ENCODE data around the gene FAXDC2. TPM values are rescaled to one million over a fixed set of nuclear protein-coding genes. Genes with fewer than 3 reads are reported as not detected.
A peak's percentile ranks its signal among the peaks of the same experiment; 100 is the strongest.

FAXDC2 gene, protein sequence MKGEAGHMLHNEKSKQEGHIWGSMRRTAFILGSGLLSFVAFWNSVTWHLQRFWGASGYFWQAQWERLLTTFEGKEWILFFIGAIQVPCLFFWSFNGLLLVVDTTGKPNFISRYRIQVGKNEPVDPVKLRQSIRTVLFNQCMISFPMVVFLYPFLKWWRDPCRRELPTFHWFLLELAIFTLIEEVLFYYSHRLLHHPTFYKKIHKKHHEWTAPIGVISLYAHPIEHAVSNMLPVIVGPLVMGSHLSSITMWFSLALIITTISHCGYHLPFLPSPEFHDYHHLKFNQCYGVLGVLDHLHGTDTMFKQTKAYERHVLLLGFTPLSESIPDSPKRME
- 0.44 and 0.76 TPM in 2 replicates for total RNA-seq (2012; rRNA removed)

DNA sequence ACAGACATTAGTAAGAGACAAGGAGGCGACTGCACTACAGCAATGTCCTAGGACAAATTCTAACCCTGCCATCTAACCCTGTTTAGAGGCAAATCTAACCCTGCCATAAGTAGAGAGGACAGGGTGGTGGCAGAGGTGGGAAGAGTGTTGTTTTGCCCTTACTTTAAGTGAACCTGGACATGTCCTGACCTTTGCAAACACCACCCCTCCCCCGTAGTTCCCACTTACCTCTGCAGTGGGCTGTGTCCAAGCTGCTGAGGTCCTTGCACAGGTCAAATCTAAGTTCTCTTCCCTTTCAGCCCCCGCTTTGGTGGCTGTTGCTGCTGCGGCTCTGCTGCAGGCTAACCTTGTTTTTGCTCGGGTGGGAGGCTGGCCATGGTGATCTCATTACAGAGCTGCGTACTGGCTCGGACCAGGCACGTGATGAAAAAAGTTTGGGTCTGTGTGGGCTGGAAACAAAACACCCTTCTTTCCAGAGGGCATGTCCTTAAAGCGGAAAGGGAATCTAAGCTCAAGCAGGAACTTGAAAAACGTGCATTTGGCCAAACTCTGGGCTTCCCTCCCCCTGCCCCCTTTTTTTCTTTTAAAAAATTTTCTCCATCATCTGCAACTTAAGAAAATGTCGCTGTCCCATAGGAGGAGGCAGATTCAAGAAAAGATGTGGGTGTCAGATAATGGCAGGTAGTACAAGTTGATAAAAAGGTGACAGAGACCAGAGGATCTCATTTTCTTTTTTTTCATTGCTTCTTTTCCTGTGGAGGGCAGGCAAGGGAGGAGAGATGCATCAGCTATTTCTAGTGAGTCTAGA lies at the start of gene FAXDC2:
Gene FAXDC2 (minus strand): TSS at position 349 of the 808 bp plus-strand sequence. CDS start 12,425 bp downstream, outside the sequence.
- peak within 1 kb of the TSS; percentile 63 for H3K9ac ChIP-seq (ENCODE audit: low read depth, low read length)

DNA sequence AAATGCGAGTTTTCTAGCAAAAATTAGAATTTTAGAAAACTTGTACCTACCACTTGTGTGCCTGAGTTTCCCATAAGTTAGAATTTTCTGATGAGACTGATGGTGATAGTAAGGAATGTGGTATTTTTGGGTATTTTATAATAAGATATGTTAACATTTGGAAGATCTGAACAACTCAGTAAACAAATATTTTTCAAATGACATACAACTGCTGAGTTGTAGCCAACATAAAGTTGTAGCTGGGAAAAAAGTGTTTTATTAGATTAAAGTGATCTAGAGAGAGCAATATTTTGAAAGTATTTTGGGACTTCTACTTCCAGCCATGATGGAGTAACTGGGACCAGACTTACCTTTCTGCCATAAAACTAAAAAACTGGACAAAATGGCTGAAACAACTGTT lies 49.7 kb upstream of the FAXDC2 start:
- H3K9me3 ChIP-seq (replicated peaks; ENCODE audit: low read length), result no peaks in the 10 kb centered on the region
- peaks cover 71% of the 10 kb centered on the region for H3K36me3 ChIP-seq (ENCODE audit: insufficient read depth, low read length)
- no peak overlapping the region for H3K4me2 ChIP-seq (ENCODE audit: low read length)
- H3K4me3 ChIP-seq (ENCODE audit: low read length), result no peak overlapping the region
- no peaks in the 10 kb centered on the region for H3K27me3 ChIP-seq (ENCODE audit: control insufficient read depth, insufficient read depth, low read length)
- H3K9ac ChIP-seq (ENCODE audit: low read depth, low read length), result no peak overlapping the region
- H3K4me1 ChIP-seq (ENCODE audit: control insufficient read depth, insufficient read depth, low read length), result peaks cover 28% of the 10 kb centered on the region

More for the DNA sequence above, at the start of gene FAXDC2:
- Histone ChIP-seq H3K9me3 (replicated peaks; ENCODE audit: low read length) (no peaks in the 10 kb centered on the region), H3K27me3 (ENCODE audit: control insufficient read depth, insufficient read depth, low read length) (no peaks in the 10 kb centered on the region), H3K4me2 (ENCODE audit: low read length) (peak within 1 kb of the TSS; percentile 88), H3K36me3 (ENCODE audit: insufficient read depth, low read length) (no peaks in the 10 kb centered on the region), H3K4me3 (ENCODE audit: low read length) (peak within 1 kb of the TSS; percentile 72), H3K4me1 (ENCODE audit: control insufficient read depth, insufficient read depth, low read length) (peaks cover 18% of the 10 kb centered on the region)

DNA sequence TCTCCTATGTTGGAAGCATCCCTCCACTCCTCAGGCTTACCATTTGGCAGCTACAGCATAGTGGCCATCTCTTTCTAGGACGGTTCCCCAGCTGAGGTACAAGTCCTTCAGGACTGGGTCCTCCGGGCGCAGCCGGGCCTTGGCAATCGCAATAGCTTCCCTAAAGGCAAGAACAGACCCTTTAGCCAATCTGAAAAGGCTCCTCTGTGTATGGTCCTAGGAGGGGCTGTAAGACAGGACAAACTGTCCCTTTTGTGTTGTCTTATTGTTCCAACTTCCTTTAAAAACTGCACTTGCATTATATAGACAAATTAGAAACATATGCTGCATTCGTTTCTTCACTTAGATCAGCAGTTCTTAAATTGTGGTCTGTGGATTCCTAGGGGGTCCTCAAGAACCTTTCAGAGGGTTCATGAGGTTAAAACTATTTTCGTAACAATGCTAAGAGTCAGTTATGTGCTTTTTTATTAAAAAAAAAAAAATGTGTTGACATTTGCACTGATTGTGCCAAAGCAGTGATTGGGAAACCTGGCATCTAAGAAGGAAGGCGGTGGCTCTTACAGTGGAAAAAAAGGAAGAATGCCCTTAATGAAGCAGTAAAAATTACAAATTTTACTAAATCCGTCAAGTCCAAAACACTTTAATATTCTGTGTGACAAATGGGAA lies 48.9 kb upstream of the FAXDC2 start:
- Histone ChIP-seq H3K4me1 (ENCODE audit: control insufficient read depth, insufficient read depth, low read length) (peaks cover 28% of the 10 kb centered on the region), H3K9ac (ENCODE audit: low read depth, low read length) (no peak overlapping the region), H3K27me3 (ENCODE audit: control insufficient read depth, insufficient read depth, low read length) (no peaks in the 10 kb centered on the region), H3K4me3 (ENCODE audit: low read length) (no peak overlapping the region), H3K4me2 (ENCODE audit: low read length) (no peak overlapping the region), H3K9me3 (replicated peaks; ENCODE audit: low read length) (no peaks in the 10 kb centered on the region), H3K36me3 (ENCODE audit: insufficient read depth, low read length) (peaks cover 67% of the 10 kb centered on the region)

DNA sequence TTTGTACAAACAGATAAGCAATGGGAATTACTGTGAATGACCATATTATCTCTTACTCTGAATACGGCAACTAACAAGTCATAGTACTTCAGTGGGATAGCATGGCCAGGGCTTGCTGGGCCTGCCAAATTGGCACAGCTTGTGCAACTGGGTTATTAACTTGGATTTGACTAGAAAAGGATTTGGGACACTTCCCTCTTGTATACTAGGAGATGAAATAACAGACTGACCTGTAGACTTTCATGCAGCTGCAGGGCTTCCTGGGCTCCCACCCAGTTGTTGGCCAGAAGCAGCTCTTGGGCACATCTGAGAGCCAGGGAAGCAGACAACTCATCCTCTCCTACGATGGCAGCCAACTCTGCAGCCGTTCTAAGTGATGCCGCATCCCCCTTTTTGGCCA lies 47.8 kb upstream of the FAXDC2 start:
- Histone ChIP-seq H3K9me3 (replicated peaks; ENCODE audit: low read length) (no peaks in the 10 kb centered on the region), H3K9ac (ENCODE audit: low read depth, low read length) (no peak overlapping the region), H3K27me3 (ENCODE audit: control insufficient read depth, insufficient read depth, low read length) (no peaks in the 10 kb centered on the region), H3K4me1 (ENCODE audit: control insufficient read depth, insufficient read depth, low read length) (peaks cover 28% of the 10 kb centered on the region), H3K4me2 (ENCODE audit: low read length) (no peak overlapping the region), H3K36me3 (ENCODE audit: insufficient read depth, low read length) (peaks cover 68% of the 10 kb centered on the region), H3K4me3 (ENCODE audit: low read length) (no peak overlapping the region)

DNA sequence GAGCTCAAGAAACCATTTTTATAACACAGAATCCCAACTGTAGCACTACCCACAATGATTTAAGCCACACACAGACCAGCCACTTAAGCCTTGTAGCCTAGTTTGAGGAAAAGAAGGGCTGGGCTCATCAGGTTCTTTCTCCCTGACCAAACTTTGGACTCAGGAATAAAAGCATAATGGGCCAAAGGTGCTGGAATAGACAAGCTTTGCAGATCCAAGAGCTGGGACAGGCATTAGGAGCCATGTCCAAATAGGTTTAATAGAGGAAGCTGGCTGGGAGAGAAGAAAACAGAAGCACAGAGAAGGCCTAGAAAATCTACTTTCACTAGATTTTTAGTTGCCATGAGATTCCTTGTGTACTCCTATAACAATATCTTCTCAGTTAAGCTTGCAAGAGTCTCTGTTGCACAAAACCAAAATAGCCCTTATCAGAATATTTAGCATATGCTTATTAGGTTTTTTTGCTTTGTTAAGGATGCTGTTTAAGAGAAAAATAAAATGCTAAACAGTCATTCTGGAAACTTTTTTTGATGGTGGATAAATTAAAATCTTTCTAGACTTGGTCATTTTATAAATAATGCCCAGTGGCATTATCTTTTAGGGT lies 46.3 kb upstream of the FAXDC2 start:
- H3K36me3 ChIP-seq (ENCODE audit: insufficient read depth, low read length), result peaks cover 64% of the 10 kb centered on the region
- H3K9ac ChIP-seq (ENCODE audit: low read depth, low read length), result no peak overlapping the region
- H3K27me3 ChIP-seq (ENCODE audit: control insufficient read depth, insufficient read depth, low read length), result no peaks in the 10 kb centered on the region
- H3K4me1 ChIP-seq (ENCODE audit: control insufficient read depth, insufficient read depth, low read length), result peaks cover 23% of the 10 kb centered on the region
- no peak overlapping the region for H3K4me2 ChIP-seq (ENCODE audit: low read length)
- H3K9me3 ChIP-seq (replicated peaks; ENCODE audit: low read length), result no peaks in the 10 kb centered on the region
- H3K4me3 ChIP-seq (ENCODE audit: low read length), result no peak overlapping the region

DNA sequence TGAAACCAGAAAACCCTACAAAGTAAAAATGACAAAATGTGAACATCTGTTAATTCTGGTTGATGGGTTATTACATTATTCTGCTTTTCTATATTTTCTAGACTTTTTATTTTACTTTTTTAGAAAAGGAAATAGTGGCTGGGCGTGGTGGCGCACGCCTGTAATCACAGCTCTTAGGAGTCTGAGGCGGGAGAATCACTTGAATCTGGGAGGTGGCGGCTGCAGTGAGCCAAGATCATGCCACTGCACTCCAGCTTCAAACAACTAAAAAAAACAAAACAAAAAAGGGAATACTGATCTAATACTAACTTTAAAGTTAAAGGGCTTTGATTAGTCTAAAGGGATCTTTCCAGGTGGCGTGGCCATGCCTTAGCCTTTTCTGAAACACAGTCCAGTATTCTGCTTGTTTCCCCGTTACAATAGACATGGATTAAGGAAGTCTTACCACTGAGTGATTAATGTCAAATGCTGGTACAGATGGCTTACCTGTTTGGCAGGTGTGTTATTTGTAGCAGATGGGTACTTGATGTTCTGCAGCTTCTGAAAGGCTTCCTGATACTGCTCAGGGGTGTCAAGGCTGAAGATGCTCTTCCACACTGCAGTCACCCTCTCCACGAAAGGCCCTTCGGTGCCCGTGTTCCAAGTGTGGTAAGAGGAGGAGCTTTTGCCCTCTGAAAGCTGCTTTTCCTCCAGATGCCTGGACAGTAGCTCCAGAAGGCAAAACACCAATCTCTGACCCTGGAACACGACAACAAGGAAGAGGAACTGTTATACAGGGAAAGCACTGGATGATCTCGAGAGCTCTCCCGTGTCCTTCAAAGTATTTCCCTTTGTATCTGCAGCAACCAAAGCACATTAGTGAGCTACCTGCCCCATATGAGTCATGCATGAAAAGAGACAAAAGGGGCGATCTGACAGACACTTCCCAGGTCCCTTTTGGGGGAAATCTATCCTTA lies 45.5 kb upstream of the FAXDC2 start:
- peaks cover 67% of the 10 kb centered on the region for H3K36me3 ChIP-seq (ENCODE audit: insufficient read depth, low read length)
- no peak overlapping the region for H3K4me2 ChIP-seq (ENCODE audit: low read length)
- peaks cover 15% of the 10 kb centered on the region for H3K4me1 ChIP-seq (ENCODE audit: control insufficient read depth, insufficient read depth, low read length)
- no peak overlapping the region for H3K9ac ChIP-seq (ENCODE audit: low read depth, low read length)
- no peak overlapping the region for H3K4me3 ChIP-seq (ENCODE audit: low read length)
- H3K9me3 ChIP-seq (replicated peaks; ENCODE audit: low read length), result no peaks in the 10 kb centered on the region
- H3K27me3 ChIP-seq (ENCODE audit: control insufficient read depth, insufficient read depth, low read length), result no peaks in the 10 kb centered on the region

DNA sequence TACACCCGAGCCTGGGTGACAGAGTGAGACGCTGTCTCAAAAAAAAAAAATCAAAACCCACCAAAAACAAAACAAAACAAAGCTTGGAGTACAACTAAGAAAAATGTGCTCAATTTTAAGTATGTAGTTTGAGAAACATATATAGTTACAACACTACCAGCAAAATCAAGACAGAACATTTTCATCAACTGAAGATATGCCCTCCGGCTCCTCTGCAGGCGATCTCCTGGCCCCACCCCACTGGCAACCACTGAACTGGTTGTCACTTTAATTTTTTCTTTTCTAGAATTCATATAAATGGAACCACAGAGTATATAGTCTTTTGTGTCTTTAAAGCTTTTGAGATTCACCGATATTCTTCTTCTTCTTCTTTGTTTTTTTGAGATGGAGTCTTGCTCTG lies 43.0 kb upstream of the FAXDC2 start:
- peaks cover 60% of the 10 kb centered on the region for H3K36me3 ChIP-seq (ENCODE audit: insufficient read depth, low read length)
- H3K9me3 ChIP-seq (replicated peaks; ENCODE audit: low read length), result no peaks in the 10 kb centered on the region

DNA sequence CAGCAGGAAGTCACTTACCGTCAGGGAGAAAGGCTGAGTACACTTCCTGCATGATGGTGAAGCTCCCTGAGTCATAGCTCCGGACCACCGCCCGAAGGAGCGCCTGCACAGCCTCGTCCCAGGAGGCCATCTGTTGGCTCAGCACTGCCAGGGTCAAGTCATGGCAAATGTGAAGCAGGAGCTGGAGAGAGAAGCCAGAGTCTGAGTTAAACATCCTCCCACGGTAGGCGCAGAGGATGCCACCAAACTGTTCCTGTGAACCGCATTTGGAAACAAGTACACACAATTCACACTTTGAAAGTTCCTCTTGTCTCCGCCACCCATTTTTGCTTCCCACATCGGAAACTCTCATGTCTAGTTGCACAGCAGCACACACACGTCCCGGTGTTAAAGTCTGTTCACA lies 42.0 kb upstream of the FAXDC2 start:
- H3K4me1 ChIP-seq (ENCODE audit: control insufficient read depth, insufficient read depth, low read length), result no peaks in the 10 kb centered on the region
- no peaks in the 10 kb centered on the region for H3K27me3 ChIP-seq (ENCODE audit: control insufficient read depth, insufficient read depth, low read length)
- no peak overlapping the region for H3K4me2 ChIP-seq (ENCODE audit: low read length)
- H3K9me3 ChIP-seq (replicated peaks; ENCODE audit: low read length), result no peaks in the 10 kb centered on the region
- no peak overlapping the region for H3K4me3 ChIP-seq (ENCODE audit: low read length)
- H3K9ac ChIP-seq (ENCODE audit: low read depth, low read length), result no peak overlapping the region
- H3K36me3 ChIP-seq (ENCODE audit: insufficient read depth, low read length), result peaks cover 63% of the 10 kb centered on the region

More for the DNA sequence above, 43.0 kb upstream of the FAXDC2 start:
- Histone ChIP-seq H3K27me3 (ENCODE audit: control insufficient read depth, insufficient read depth, low read length) (no peaks in the 10 kb centered on the region), H3K4me3 (ENCODE audit: low read length) (no peak overlapping the region), H3K9ac (ENCODE audit: low read depth, low read length) (no peak overlapping the region), H3K4me1 (ENCODE audit: control insufficient read depth, insufficient read depth, low read length) (no peaks in the 10 kb centered on the region), H3K4me2 (ENCODE audit: low read length) (no peak overlapping the region)

DNA sequence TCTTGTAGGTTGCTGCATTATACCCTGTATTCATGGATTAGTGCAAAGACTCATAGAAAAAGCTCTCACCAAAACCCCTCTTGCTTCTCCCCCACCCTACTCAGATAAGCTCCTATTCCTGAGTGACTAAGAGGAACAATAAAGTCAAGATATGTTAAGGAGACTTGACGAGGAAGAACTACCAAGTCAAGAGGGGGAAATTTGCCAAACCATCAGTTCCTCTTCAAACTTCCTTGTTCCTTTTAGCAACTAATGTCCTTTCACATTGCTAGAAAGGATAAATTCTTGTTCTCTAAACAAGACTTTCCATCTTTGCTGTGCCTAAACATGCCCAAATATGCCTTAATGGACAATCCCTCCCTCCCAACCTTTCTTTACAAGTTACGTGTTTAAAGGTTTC lies 35.0 kb upstream of the FAXDC2 start:
- Histone ChIP-seq H3K9me3 (replicated peaks; ENCODE audit: low read length) (peaks cover 17% of the 10 kb centered on the region), H3K36me3 (ENCODE audit: insufficient read depth, low read length) (peaks cover 51% of the 10 kb centered on the region), H3K4me2 (ENCODE audit: low read length) (no peak overlapping the region), H3K4me1 (ENCODE audit: control insufficient read depth, insufficient read depth, low read length) (no peaks in the 10 kb centered on the region), H3K9ac (ENCODE audit: low read depth, low read length) (no peak overlapping the region), H3K27me3 (ENCODE audit: control insufficient read depth, insufficient read depth, low read length) (no peaks in the 10 kb centered on the region), H3K4me3 (ENCODE audit: low read length) (no peak overlapping the region)

DNA sequence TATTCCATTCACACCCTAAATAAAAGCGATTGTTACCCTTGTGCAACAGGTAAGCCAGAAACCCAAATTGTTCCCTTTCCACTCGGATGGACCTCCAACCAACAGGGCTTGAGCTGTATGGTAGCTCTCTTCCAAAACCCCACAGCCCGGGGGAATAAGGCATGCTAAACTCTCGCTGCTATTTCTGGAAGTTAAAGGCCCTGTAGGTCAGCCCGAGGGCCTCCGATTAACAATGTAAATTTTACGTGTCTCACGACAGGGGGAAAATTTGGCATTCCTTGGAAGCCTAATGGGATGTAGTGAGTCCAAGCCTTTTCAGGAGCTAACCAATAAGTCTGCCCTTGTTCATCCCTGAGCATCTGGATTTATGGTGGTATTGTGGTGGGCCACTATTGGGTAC lies 34.0 kb upstream of the FAXDC2 start:
- Histone ChIP-seq H3K27me3 (ENCODE audit: control insufficient read depth, insufficient read depth, low read length) (no peaks in the 10 kb centered on the region), H3K9ac (ENCODE audit: low read depth, low read length) (no peak overlapping the region), H3K4me3 (ENCODE audit: low read length) (no peak overlapping the region), H3K4me1 (ENCODE audit: control insufficient read depth, insufficient read depth, low read length) (no peaks in the 10 kb centered on the region), H3K9me3 (replicated peaks; ENCODE audit: low read length) (peaks cover 17% of the 10 kb centered on the region), H3K4me2 (ENCODE audit: low read length) (no peak overlapping the region), H3K36me3 (ENCODE audit: insufficient read depth, low read length) (peaks cover 44% of the 10 kb centered on the region)
